HCT116 (cell line): ENCODE results near the gene RNU6-9. TPM values are rescaled to one million over a fixed set of nuclear protein-coding genes. Genes with fewer than 3 reads are reported as not detected.
A peak's percentile ranks its signal among the peaks of the same experiment; 100 is the strongest.

Experiments used
- ATAC-seq: fragments of 200-7000 bp; cut with Tn5 transposase; 2 replicates; pipeline ENCODE4 v1.9.1; 2020; ENCODE audit warnings: mild to moderate bottlenecking, moderate library complexity
- BruUV-seq: library from RNA; stranded (reverse); fragments of 400-500 nt; replicated peaks from 2 replicates; lab custom pipeline; 2021; lab: Mats Ljungman, UMichigan
- CTCF ChIA-PET: fragments of 300-600 bp; sonication (Branson Sonifier 250); formaldehyde crosslinking; loops from one replicate; lab custom pipeline; 2021; ENCODE audit warnings: antibody characterized with exemption; lab: Charles Lee
- POLR2A ChIA-PET: fragments of 300-600, 350-600 bp; sonication (Branson Sonifier 250); formaldehyde crosslinking; loops from one replicate; lab custom pipeline; 2021; ENCODE audit warnings: antibody characterized with exemption; lab: Charles Lee
- RAD21 ChIA-PET, 2 experiments: fragments of 300-600 bp; sonication (Branson Sonifier 250); formaldehyde crosslinking; loops; one replicate each; lab custom pipeline; 2023; ENCODE audit warnings: low total read pairs in 2 of 2; ENCODE audit not compliant: uncharacterized antibody in 2 of 2, unreplicated experiment in 2 of 2, low non-redundant PET in 1 of 2; lab: Charles Lee
- DNase-seq: peaks from one replicate; pipeline ENCODE4 v3.0.0-alpha.2; 2010; ENCODE audit warnings: low read depth, low spot score
- H2AFZ ChIP-seq: fragments of 200-600 bp; shearing (Covaris generic), sonication (generic); 2 replicates; pipeline ENCODE4 v1.6.1; 2017; ENCODE audit warnings: low read depth, mixed run types, mixed read lengths, antibody characterized with exemption, low read length; ENCODE audit not compliant: poor library complexity, severe bottlenecking
- H3K27ac ChIP-seq: 2 replicates; pipeline ENCODE4 v1.5.1; 2012; ENCODE audit warnings: low read depth, low read length
- H3K27me3 ChIP-seq: fragments of 200-600 bp; sonication (generic); 2 replicates; pipeline ENCODE4 v1.6.1; 2016; ENCODE audit warnings: mixed run types, low read length, mixed read lengths; ENCODE audit not compliant: insufficient read depth
- H3K36me3 ChIP-seq, 2 experiments: fragments of 200-500 bp in 1 of 2; fragments of 200-600 bp in 1 of 2; sonication (Bioruptor generic) in 1 of 2; sonication (generic) in 1 of 2; 2 replicates each; pipeline versions ENCODE4 v1.5.1 to v1.6.1; 2014 to 2016; ENCODE audit warnings: low read length in 2 of 2, inconsistent platforms in 1 of 2, mixed read lengths in 1 of 2, mixed run types in 1 of 2; ENCODE audit not compliant: insufficient read depth in 2 of 2, control insufficient read depth in 1 of 2
- H3K4me1 ChIP-seq, 2 experiments: fragments of 200-600 bp in 1 of 2; sonication (generic) in 1 of 2; 2 replicates each; pipeline versions ENCODE4 v1.5.1 to v1.6.1; 2012 to 2017; ENCODE audit warnings: low read length in 2 of 2, inconsistent platforms in 1 of 2, mild to moderate bottlenecking in 1 of 2, mixed read lengths in 1 of 2, mixed run types in 1 of 2, moderate library complexity in 1 of 2; ENCODE audit not compliant: insufficient read depth in 2 of 2, control insufficient read depth in 1 of 2
- H3K4me2 ChIP-seq: fragments of 200-600 bp; sonication (generic); 2 replicates; pipeline ENCODE4 v1.6.1; 2017; ENCODE audit warnings: mixed run types, low read length, mixed read lengths
- H3K4me3 ChIP-seq, 2 experiments: fragments of 200-600 bp in 1 of 2; sonication (generic) in 1 of 2; replicated peaks in 1 of 2; 2 replicates each; pipeline ENCODE4 v1.5.1; 2011 to 2016; ENCODE audit warnings: low read length in 2 of 2, control low read depth in 1 of 2, low read depth in 1 of 2, mild to moderate bottlenecking in 1 of 2, mixed read lengths in 1 of 2, mixed run types in 1 of 2
- H3K79me2 ChIP-seq: fragments of 200-600 bp; sonication (generic); 2 replicates; pipeline ENCODE4 v1.6.1; 2017; ENCODE audit warnings: mild to moderate bottlenecking, mixed run types, low read length, moderate library complexity, mixed read lengths; ENCODE audit not compliant: insufficient read depth
- H3K9ac ChIP-seq: fragments of 200-600 bp; sonication (generic); 2 replicates; pipeline ENCODE4 v1.6.1; 2016; ENCODE audit warnings: low read length, mixed read lengths
- H3K9me2 ChIP-seq: fragments of 200-600 bp; sonication (generic), shearing (Covaris generic); 2 replicates; pipeline ENCODE4 v1.6.1; 2017; ENCODE audit warnings: mixed run types, mild to moderate bottlenecking, moderate library complexity; ENCODE audit not compliant: insufficient read depth
- H3K9me3 ChIP-seq, 2 experiments: fragments of 200-500 bp in 1 of 2; fragments of 200-600 bp in 1 of 2; sonication (Bioruptor generic) in 1 of 2; sonication (generic) in 1 of 2; 2 replicates each; pipeline ENCODE4 v1.6.1; 2014 to 2017; ENCODE audit warnings: low read length in 2 of 2, mixed read lengths in 2 of 2, inconsistent platforms in 1 of 2, low read depth in 1 of 2, mild to moderate bottlenecking in 1 of 2, mixed run types in 1 of 2, moderate library complexity in 1 of 2; ENCODE audit not compliant: control insufficient read depth in 1 of 2, insufficient read depth in 1 of 2
- H4K20me1 ChIP-seq: fragments of 200-600 bp; sonication (generic), shearing (Covaris generic); 2 replicates; pipeline ENCODE4 v1.6.1; 2017; ENCODE audit warnings: mixed run types, mild to moderate bottlenecking, moderate library complexity; ENCODE audit not compliant: insufficient read depth
- CEBPB ChIP-seq: IDR thresholded peaks from 2 replicates; pipeline ENCODE4 v1.6.1; 2012; ENCODE audit warnings: low read depth
- EGR1 ChIP-seq: IDR thresholded peaks from 2 replicates; pipeline ENCODE4 v1.6.1; 2012; ENCODE audit warnings: low read depth
- ELF1 ChIP-seq: IDR thresholded peaks from 2 replicates; pipeline ENCODE4 v1.6.1; 2012; ENCODE audit warnings: low read depth, borderline replicate concordance
- EZH2phosphoT487 ChIP-seq: fragments of 200-600 bp; IDR thresholded peaks from 2 replicates; pipeline ENCODE4 v1.6.1; 2018; ENCODE audit warnings: antibody characterized with exemption, borderline replicate concordance
- FOSL1 ChIP-seq: IDR thresholded peaks from 2 replicates; pipeline ENCODE4 v1.6.1; 2012; ENCODE audit warnings: low read depth
- POLR2A ChIP-seq: IDR thresholded peaks from 2 replicates; pipeline ENCODE4 v1.7.0; 2011; ENCODE audit warnings: borderline replicate concordance; ENCODE audit not compliant: insufficient read depth, insufficient read length; ENCODE audit errors: extremely low read depth
- POLR2AphosphoS5 ChIP-seq: IDR thresholded peaks from 2 replicates; pipeline ENCODE4 v1.6.1; 2011; ENCODE audit warnings: mild to moderate bottlenecking, low read depth, low read length, moderate library complexity
- SIN3A ChIP-seq: IDR thresholded peaks from 2 replicates; pipeline ENCODE4 v1.6.1; 2012; ENCODE audit warnings: low read depth
- intact Hi-C: fragments of 100-400 bp; cut with micrococcal nuclease; formaldehyde crosslinking; loops from 2 replicates; pipeline ENCODE4 v1.10.0; 2022
- total RNA-seq: library from RNA; stranded (reverse); gene quantifications from one replicate; pipeline ENCODE4 v1.2.1, GENCODE V29; 2021; ENCODE audit not compliant: unreplicated experiment
- TF ChIP-seq, protein P1 (sequence below): IDR thresholded peaks from 2 replicates; pipeline ENCODE4 v1.6.1; 2011; ENCODE audit warnings: mild to moderate bottlenecking, low read length, moderate library complexity; ENCODE audit not compliant: insufficient replicate concordance; ENCODE audit errors: extremely low read depth
- TF ChIP-seq, protein P2 (sequence below): IDR thresholded peaks from 2 replicates; pipeline ENCODE4 v1.6.1; 2012

The RNU6-9 gene
- total RNA-seq, 1 experiment from 2014 or later, result not detected

DNA sequence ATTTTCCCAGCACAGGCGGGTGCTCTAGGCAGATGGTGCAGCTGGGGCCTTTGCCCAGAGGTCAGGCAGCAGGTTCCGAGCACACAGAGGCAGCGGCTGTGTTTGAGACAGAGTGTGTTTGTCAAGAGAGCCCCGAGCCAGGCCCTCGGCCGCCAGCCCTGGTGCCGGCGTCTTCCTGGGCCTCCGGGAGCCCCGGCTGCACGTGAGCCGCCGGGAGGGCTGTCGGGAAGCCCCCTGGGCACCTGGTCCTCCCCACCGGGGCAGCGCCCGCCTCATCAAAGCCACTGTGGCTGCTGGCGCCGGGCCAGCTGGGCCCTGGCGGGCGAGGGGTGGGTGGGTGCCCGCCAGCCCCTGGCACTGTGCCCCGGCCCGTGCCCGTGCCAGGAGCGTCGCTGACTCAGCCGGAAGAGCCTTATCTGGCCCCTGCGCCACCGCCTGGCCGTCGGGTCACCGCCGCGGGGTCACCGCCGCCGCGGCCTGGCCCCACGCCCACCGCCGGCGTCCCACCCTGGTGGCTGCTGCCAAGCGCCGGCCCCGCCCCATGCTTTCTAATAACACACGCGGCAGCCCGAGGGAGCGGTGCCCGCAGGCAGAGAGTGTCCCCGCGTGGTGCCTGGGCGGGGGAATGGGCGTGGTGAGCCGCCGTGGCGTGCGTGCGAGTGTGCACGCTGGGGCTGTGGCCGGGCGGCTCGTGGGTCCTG is 47.5 kb downstream of the RNU6-9 start (continued):
- TF ChIP-seq, protein P1, sequence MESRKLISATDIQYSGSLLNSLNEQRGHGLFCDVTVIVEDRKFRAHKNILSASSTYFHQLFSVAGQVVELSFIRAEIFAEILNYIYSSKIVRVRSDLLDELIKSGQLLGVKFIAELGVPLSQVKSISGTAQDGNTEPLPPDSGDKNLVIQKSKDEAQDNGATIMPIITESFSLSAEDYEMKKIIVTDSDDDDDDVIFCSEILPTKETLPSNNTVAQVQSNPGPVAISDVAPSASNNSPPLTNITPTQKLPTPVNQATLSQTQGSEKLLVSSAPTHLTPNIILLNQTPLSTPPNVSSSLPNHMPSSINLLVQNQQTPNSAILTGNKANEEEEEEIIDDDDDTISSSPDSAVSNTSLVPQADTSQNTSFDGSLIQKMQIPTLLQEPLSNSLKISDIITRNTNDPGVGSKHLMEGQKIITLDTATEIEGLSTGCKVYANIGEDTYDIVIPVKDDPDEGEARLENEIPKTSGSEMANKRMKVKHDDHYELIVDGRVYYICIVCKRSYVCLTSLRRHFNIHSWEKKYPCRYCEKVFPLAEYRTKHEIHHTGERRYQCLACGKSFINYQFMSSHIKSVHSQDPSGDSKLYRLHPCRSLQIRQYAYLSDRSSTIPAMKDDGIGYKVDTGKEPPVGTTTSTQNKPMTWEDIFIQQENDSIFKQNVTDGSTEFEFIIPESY, result peak; percentile 26
- TF ChIP-seq, protein P2, sequence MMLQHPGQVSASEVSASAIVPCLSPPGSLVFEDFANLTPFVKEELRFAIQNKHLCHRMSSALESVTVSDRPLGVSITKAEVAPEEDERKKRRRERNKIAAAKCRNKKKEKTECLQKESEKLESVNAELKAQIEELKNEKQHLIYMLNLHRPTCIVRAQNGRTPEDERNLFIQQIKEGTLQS, result no peak
- TF ChIP-seq POLR2A (no peak), FOSL1 (no peak; the same call in 1 of the 2 replicates), SIN3A (no peak), ELF1 (no peak), CEBPB (no peak), EZH2phosphoT487 (no peak)

DNA sequence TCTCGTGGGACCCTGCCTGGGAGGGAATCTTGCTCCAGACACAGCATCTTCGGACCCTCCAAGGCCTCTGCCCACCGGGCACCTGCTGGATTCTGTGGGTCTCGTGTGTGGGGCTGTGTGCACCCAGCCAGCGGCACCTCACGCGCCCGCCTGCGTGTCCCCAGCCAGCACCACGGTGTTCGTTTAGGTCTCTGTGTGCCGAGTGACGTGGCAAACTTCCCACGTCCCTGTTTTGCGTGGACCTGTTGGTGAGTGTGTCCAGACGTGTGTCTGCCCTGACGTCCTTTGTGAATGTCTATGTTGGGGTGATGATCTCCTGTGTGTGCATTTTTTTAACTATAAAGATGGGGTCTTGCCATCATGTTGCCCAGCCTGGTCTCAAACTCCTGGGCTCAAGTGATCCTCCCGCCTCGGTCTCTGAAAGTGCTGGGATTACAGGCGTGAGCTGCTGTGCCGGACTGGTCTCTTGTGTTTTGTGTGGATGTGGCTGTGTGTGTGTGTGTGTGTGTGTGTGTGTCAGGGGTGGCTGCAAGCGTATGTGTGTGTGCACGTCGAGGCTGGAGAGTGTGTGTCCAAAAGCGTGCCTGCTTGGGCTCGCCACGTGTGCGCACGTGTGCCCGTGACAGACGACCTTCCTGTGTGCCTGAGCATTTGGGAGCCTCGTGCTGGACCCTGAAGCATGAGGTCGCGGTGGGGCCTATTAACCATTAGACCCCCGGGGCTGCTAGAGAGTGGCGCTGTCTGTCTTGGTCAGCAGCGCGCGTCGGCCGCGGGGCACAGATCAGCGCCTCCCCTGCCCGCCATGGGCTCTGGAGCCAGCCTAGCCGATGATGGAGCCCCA is 48.2 kb downstream of the RNU6-9 start:
- Histone ChIP-seq H3K4me1 (peaks cover 25 to 32% of the 10 kb centered on the region in 2 experiments), H3K4me2 (peak overlapping the region; percentile 92)

More for the DNA sequence above, 48.2 kb downstream of the RNU6-9 start:
- ChIA-PET RAD21 (no interaction called here), CTCF (no interaction called here), POLR2A (no interaction called here)
- no TSS peak for BruUV-seq
- peak overlapping the region; percentile 70 for H3K27ac ChIP-seq
- no peak for DNase-seq
- H3K9me3 ChIP-seq, result no peaks in the 10 kb centered on the region
- TF ChIP-seq POLR2A, result no peak
- no peak for TF ChIP-seq POLR2AphosphoS5
- TF ChIP-seq EGR1, result no peak
- TF ChIP-seq, protein P2, result no peak
- intact Hi-C loops, result loop anchor here (2.0 kb wide), 1 partner anchor 15 kb away; the partner anchor contains the start of gene ARID3A
- no peaks in the 10 kb centered on the region for H3K9me2 ChIP-seq
- H2AFZ ChIP-seq, result no peak overlapping the region
- H3K79me2 ChIP-seq, result peaks cover 11% of the 10 kb centered on the region; the same call in 1 of the 2 replicates
- H3K27me3 ChIP-seq, result no peaks in the 10 kb centered on the region
- peak overlapping the region; percentile 64 for H3K9ac ChIP-seq
- no peaks in the 10 kb centered on the region for H4K20me1 ChIP-seq
- ATAC-seq, result no peak
- no peaks in the 10 kb centered on the region for H3K36me3 ChIP-seq
- H3K4me3 ChIP-seq, result peak overlapping the region; percentile 31 to 54
